SH-SY5Y (cell line): Measurements from ENCODE around the gene RARG.

Source experiments
- GATA2 ChIP-seq: IDR thresholded peaks from 2 replicates; pipeline ENCODE4 v1.6.1; 2011; ENCODE audit warnings: mild to moderate bottlenecking, low read depth, low read length
- GATA3 ChIP-seq: IDR thresholded peaks from 2 replicates; pipeline ENCODE4 v1.6.1; 2011; ENCODE audit warnings: low read depth, mild to moderate bottlenecking, low read length, moderate library complexity

- TF ChIP-seq GATA2 (no peak), GATA3 (no peak)
These were observed 13.3 kb upstream of the RARG start for GRCh38 chr12:53245286-53245685.
